SH-SY5Y (cell line): Measurements from ENCODE around the gene VPS11.

Experiments
- GATA2 ChIP-seq: IDR thresholded peaks from 2 replicates; pipeline ENCODE4 v1.6.1; 2011; ENCODE audit warnings: mild to moderate bottlenecking, low read depth, low read length
- GATA3 ChIP-seq: IDR thresholded peaks from 2 replicates; pipeline ENCODE4 v1.6.1; 2011; ENCODE audit warnings: low read depth, mild to moderate bottlenecking, low read length, moderate library complexity

- TF ChIP-seq GATA2: no peak
- TF ChIP-seq GATA3: no peak
Observed at GRCh38 chr11:119092880-119093842, 25.5 kb downstream of the VPS11 start.
